ENCODE data around the gene LRRC8E.

DNA sequence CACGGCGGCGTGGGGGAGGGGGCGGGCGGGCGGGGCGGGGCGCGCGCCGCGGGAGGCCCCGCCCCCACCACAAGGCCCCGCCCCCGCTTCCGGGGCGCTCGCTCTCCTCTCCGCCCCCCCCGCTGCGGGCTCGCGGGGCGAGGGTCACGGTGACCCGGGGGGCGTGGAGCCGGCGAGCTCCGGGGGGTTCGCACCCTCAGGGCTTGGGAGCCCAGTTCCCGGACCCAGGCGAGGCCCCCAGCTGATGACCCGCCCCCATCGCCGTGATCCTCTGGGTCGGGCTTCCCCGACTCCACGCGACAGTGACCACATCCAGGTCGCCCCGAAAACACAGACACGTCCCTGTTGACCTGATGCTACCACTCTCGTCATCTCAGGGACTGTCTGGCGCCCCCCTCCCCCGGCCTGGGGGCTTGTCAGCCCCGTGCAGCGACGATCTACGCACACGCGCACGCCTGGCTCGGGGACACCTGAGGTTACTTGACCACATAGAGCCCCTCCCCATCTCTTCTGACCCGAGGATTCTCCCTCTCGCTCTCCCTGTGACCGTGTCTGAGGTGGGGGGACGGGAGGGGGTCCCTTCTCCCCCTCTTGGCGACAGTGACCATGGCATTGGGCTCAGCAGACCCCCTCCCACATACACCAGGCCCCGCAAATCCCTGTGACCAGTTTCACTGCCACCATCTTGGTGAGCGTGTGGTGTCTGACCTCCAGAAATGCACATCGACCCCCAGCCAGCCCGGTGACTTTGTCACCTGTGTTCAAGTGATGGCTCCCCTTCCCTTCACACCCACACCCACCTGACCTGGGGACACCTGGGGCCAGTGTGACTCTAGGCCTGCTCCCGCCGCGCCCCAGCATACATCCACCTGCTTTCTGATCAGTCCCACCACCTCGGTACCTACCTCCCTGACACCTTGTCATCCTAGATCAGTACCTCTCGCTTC, 16.0 kb downstream of the LRRC8E start:
- no peak for TF ChIP-seq CTCF (IDR thresholded peaks at IDR 0.05; ENCODE audit: insufficient read depth, low read depth, low read length)
- no peak for TF ChIP-seq EZH2 (IDR thresholded peaks at IDR 0.05; ENCODE audit: insufficient read depth, low read length)

Data from astrocyte (in vitro differentiated cells and primary cell).